ENCODE data around the gene TCF20.

The TCF20 gene

DNA sequence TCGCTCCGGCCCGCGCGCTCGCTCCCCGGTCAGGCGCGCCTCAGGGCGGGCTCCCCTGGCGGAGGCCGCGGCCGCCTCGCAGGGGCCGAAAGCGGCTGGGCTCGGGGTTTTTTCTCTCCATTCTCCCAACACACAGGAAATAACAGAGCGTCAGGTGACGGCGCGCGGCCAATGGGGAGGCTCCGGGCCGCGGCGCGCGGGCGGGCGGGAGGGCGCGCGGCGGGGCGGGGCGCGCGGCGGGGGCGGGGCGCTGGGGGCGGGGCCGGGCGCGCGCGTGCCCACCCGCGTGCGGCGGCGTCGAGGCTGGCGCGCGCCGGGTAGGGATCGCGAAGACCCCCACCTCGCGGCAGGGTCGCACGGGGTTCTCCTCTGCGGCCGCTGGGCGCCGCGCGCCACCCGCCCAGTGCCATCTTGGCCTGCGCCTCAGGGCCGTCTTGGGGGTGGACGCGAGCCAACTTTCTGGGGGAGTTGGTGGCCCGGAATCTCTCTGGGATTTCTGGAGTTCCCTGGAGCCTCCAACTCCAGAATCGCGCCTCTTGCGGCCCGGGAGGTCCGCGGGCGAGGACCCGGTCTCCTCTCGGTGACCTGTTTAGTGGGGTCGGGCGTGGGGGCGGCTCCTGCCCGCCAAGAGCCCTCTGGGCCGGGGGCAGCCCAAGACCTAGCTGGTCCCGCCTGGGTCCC, at the start of gene TCF20:
Gene TCF20 (minus strand): TSS at position 144 of the 681 bp plus-strand sequence. CDS start 55,348 bp downstream, outside the sequence.
- peak within 1 kb of the TSS; percentile 67 for H3K9ac ChIP-seq (ENCODE audit: low read length)
- H3K27ac ChIP-seq (ENCODE audit: low read depth, low read length): peak within 1 kb of the TSS; percentile 6
- H3K4me3 ChIP-seq (ENCODE audit: low read length): peak within 1 kb of the TSS; percentile 87
- peaks cover 2% of the 10 kb centered on the region for H3K27me3 ChIP-seq (ENCODE audit: control insufficient read depth, insufficient read depth, low read length)
- H3K36me3 ChIP-seq (ENCODE audit: control insufficient read depth, insufficient read depth, low read length): no peaks in the 10 kb centered on the region
- H3K4me1 ChIP-seq (ENCODE audit: control insufficient read depth, insufficient read depth, low read length): peaks cover 7% of the 10 kb centered on the region

DNA sequence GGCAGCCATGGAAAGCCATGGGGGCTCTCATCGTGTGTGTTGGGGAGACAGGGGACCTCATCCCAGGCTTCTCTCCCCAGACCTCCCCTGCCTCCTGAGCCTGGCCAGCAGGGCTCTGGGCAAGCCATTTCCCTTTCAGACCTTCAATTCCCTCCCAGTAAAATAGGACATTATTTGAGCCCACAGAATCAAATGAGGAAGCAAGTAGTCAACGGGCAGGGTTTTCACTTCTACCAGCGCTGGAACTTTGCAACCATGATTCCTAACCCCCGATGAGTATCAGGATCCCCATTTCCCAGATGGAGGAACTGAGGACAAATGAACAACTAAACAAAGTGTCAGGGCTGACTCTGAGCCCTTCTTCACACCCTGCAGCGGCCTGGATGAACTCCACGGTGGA, 48.9 kb upstream of the TCF20 start:
- Histone ChIP-seq H3K4me3 (ENCODE audit: low read length) (no peak overlapping the region), H3K27ac (ENCODE audit: low read depth, low read length) (no peak overlapping the region), H3K36me3 (ENCODE audit: control insufficient read depth, insufficient read depth, low read length) (no peaks in the 10 kb centered on the region), H3K9ac (ENCODE audit: low read length) (no peak overlapping the region), H3K4me1 (ENCODE audit: control insufficient read depth, insufficient read depth, low read length) (peaks cover 8% of the 10 kb centered on the region), H3K27me3 (ENCODE audit: control insufficient read depth, insufficient read depth, low read length) (no peaks in the 10 kb centered on the region)

DNA sequence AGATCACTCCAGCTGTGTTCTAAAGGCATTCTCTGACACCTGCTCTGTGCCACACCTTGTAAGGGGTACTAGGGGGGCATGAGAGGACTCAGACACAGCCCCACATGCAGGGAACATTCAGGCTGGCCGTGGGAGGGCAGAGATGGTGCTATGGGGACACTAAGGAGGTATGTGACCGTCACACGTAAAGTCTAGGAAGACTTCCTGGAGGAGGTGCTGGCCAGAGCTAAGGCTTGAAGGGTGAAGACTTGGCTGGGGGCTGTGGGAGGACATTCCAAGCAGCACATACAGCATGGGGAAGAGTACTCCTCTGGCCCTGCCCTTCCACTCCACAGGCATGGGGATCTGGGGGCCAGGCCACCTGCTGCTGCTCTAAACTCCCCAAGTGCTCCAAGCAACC, 48.5 kb upstream of the TCF20 start:
- Histone ChIP-seq H3K4me1 (ENCODE audit: control insufficient read depth, insufficient read depth, low read length) (peaks cover 8% of the 10 kb centered on the region), H3K4me3 (ENCODE audit: low read length) (no peak overlapping the region), H3K27ac (ENCODE audit: low read depth, low read length) (no peak overlapping the region), H3K27me3 (ENCODE audit: control insufficient read depth, insufficient read depth, low read length) (no peaks in the 10 kb centered on the region), H3K9ac (ENCODE audit: low read length) (no peak overlapping the region), H3K36me3 (ENCODE audit: control insufficient read depth, insufficient read depth, low read length) (no peaks in the 10 kb centered on the region)

DNA sequence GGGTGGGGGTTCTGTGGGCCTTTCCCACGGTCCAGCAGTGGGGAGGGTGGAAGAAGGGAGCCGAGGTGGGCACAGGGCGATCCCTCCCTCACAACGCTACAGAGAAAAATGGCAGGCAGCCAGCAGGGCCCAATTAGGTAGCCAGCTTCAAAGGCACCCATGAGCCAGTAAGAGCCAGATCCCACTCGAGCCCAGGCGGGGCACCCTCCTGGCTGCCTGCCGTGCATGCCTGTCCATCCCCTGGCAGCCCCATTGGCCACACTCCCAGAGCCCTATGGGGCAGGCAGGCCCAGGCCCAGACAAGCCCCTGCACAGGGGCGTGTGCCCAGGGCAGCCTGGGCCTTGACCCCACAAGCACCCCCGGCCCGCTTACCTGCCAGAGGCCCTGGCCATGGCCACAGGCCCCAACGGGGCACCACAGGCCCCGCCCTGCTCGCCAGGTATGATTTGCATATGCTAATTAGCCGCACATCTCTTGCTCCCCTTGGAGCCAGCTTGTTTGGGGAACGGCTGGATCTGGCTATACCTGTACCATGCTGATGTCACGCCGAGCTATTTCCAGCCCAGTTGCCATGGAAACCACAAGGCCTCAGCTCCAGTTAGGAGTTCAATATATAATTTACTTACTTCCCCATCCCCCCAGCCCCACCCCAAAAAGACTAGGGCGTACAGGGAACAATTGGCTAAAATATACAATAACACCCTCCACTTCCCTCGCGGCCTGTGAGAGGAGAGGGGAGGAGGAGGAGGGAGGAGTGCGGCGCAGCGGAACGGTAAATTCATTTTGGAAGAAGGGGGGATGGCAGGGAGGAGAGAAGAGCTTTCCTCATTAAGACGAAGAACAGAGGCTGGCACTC, 47.5 kb upstream of the TCF20 start:
- Histone ChIP-seq H3K27ac (ENCODE audit: low read depth, low read length) (peak overlapping the region; percentile 53), H3K9ac (ENCODE audit: low read length) (no peak overlapping the region), H3K4me1 (ENCODE audit: control insufficient read depth, insufficient read depth, low read length) (peaks cover 8% of the 10 kb centered on the region), H3K27me3 (ENCODE audit: control insufficient read depth, insufficient read depth, low read length) (no peaks in the 10 kb centered on the region), H3K4me3 (ENCODE audit: low read length) (peak overlapping the region; percentile 49), H3K36me3 (ENCODE audit: control insufficient read depth, insufficient read depth, low read length) (no peaks in the 10 kb centered on the region)

DNA sequence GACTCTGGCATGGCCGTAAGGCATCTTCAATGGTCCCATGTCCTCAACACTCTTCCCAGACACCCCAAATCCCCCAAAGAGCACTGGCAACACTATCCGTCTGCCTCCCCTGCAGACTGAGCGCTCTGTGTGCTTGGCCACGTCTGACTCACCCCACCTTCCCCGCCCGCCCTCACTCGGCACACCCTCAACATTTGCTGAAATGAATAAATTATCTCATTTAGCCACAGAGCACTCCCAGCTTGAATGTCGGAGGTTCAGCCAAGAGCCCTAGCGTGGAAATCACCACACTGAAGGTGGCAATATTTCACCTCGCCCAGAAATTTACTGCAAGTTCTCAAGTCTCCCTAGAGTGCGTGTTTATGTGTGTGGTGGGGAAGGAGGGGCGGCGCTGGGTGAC, 46.6 kb upstream of the TCF20 start:
- Histone ChIP-seq H3K27ac (ENCODE audit: low read depth, low read length) (peak overlapping the region; percentile 53), H3K27me3 (ENCODE audit: control insufficient read depth, insufficient read depth, low read length) (no peaks in the 10 kb centered on the region), H3K36me3 (ENCODE audit: control insufficient read depth, insufficient read depth, low read length) (no peaks in the 10 kb centered on the region), H3K4me1 (ENCODE audit: control insufficient read depth, insufficient read depth, low read length) (peaks cover 8% of the 10 kb centered on the region), H3K9ac (ENCODE audit: low read length) (peak overlapping the region; percentile 47), H3K4me3 (ENCODE audit: low read length) (peak overlapping the region; percentile 53)

DNA sequence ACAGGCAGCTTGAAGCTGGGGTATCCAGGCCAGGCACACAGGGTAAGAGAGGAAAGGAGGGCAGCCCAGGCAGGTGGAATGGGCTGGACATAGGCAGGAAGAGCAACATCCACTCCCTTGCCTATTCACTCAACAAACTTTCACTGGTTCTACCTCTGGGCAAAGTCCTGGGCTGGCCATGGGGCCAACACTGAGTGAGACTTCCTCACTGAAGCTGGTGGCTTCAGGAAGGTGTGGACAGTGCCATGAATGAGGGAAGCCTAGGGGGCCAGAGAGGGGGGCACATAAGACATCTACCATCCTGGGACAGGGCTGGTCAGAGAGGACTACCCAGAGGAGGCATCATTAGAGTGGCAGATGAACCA, 44.9 kb upstream of the TCF20 start:
- no peaks in the 10 kb centered on the region for H3K27me3 ChIP-seq (ENCODE audit: control insufficient read depth, insufficient read depth, low read length)
- H3K9ac ChIP-seq (ENCODE audit: low read length): no peak overlapping the region
- no peak overlapping the region for H3K4me3 ChIP-seq (ENCODE audit: low read length)
- H3K27ac ChIP-seq (ENCODE audit: low read depth, low read length): no peak overlapping the region
- no peaks in the 10 kb centered on the region for H3K36me3 ChIP-seq (ENCODE audit: control insufficient read depth, insufficient read depth, low read length)
- peaks cover 8% of the 10 kb centered on the region for H3K4me1 ChIP-seq (ENCODE audit: control insufficient read depth, insufficient read depth, low read length)

DNA sequence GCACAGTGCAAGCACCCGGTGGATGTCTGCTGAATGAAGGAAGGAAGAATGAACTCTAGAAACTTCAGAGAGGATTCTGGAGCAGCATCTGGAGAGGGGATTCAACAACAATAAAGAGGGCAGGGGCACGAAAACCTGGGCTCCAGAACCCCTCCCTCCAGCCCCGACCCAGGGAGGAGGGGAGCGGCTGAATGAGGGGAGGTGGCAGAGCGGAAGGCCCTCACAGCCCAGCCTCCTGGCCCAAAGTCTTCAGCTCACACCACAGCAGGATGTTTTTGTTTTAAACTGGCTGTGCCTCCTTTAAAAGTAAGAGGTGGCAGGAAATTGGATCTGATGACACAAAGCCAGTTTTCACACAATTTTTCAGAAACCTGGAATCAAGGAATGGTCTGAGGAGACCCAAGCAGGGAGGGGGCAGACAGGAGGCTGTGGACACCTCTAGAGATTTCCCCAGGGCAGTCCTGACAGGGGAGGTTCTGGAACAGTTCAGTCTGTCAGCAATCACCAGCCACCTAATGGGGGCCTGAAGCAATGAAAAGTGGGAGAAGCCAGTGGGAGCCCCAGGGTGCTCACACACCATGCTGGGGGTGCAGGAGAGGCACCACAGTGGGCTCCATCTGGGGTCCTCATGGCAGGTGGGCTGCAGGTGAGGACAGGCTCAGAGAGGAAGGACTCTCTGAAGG, 44.4 kb upstream of the TCF20 start:
- Histone ChIP-seq H3K4me1 (ENCODE audit: control insufficient read depth, insufficient read depth, low read length) (peaks cover 8% of the 10 kb centered on the region), H3K27me3 (ENCODE audit: control insufficient read depth, insufficient read depth, low read length) (no peaks in the 10 kb centered on the region), H3K9ac (ENCODE audit: low read length) (no peak overlapping the region), H3K4me3 (ENCODE audit: low read length) (no peak overlapping the region), H3K27ac (ENCODE audit: low read depth, low read length) (no peak overlapping the region), H3K36me3 (ENCODE audit: control insufficient read depth, insufficient read depth, low read length) (no peaks in the 10 kb centered on the region)

DNA sequence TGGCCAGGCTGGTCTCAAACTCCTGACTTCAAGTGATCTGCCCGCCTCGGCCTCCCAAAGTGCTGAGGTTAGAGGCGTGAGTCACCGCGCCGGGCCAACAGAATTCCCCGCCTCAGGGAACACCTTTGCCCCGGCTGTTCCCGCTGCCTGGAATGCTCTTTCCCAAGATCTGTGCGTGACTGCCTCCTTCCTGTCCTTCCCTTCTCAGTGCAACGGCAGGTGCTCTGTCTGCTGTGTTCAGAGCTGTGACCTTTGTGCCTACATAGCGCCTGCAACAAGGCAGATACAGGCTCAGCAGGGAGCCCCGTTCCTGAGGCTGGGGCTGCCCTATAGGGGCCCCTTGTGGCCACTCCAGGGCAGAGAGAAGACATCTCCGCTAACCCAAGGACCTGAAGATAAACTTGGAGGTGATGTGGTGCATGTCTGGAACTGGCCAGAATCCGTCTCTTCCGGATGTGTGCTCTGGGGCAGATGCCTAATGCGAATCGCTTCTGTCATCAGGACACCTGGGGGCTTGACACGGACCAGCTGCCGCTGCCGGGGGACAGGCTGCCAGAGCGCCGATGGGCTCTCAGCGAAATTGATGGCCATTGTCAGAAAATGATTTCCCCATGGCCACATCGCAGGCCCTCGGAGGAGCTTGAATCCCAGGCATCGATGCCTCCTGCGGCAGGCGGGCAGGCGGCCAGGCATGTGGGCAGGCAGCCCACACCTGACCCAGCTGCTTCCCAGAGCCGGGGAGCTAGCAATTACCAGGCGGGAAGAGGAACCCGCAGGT, 43.5 kb upstream of the TCF20 start:
- H3K4me1 ChIP-seq (ENCODE audit: control insufficient read depth, insufficient read depth, low read length): peaks cover 8% of the 10 kb centered on the region
- no peaks in the 10 kb centered on the region for H3K27me3 ChIP-seq (ENCODE audit: control insufficient read depth, insufficient read depth, low read length)
- H3K9ac ChIP-seq (ENCODE audit: low read length): no peak overlapping the region
- no peak overlapping the region for H3K27ac ChIP-seq (ENCODE audit: low read depth, low read length)
- H3K4me3 ChIP-seq (ENCODE audit: low read length): no peak overlapping the region
- no peaks in the 10 kb centered on the region for H3K36me3 ChIP-seq (ENCODE audit: control insufficient read depth, insufficient read depth, low read length)

DNA sequence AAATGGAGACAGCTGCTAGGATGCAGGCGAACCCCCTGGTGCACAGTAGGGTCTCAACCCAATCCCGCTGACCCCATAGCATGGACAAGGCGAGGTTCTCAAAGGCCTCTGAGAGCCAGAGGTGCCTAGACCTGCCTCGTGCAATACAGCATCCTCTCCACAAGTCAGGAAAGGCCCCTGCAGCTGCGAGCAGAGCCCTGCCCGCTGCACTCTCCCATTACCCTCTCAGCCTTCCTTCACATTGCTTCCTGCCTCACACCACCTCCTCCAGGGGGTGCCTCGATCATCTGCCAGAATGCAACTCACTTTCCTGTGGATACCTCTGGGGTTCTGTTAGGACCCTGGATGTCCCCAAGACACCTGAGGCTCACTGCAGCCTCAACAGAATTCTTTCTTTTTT, 42.8 kb upstream of the TCF20 start:
- H3K27ac ChIP-seq (ENCODE audit: low read depth, low read length): no peak overlapping the region
- no peak overlapping the region for H3K9ac ChIP-seq (ENCODE audit: low read length)
- H3K27me3 ChIP-seq (ENCODE audit: control insufficient read depth, insufficient read depth, low read length): no peaks in the 10 kb centered on the region
- no peak overlapping the region for H3K4me3 ChIP-seq (ENCODE audit: low read length)
- peaks cover 8% of the 10 kb centered on the region for H3K4me1 ChIP-seq (ENCODE audit: control insufficient read depth, insufficient read depth, low read length)
- H3K36me3 ChIP-seq (ENCODE audit: control insufficient read depth, insufficient read depth, low read length): no peaks in the 10 kb centered on the region

DNA sequence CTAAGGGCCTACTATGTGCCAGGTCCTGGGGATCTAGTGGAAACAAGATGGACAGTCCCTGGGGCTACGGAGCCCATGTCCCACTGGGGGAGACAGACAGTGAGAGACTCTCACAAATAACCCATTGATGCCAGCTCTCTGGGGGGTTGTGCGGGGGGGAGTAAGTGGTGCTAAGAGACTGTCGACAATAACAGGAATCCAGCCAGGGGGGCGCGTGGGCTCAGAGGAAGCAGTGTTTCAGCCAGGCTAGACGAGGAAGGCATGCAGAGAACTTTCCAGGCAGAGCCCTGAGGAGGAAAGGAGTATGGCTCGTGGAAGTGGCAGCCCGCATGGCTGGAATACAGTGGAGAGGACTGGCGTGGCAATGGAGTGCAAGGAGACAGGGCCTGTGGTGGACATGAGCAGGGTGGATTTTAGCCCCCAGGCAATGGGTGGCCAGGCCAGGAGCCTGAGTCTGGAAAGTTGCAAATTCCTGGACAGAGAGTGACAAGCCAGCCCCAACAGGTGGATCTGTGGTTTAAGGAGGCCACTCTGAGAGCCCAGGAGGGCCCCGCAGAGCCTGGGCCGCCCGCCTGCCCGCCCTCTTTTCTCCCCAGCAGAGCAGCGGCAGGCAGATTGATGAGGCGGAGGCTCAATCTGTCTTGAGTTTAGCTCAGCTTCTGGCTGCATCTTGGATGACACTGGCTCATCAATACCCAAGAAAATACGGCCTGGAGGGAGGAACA, 40.0 kb upstream of the TCF20 start:
- no peak overlapping the region for H3K9ac ChIP-seq (ENCODE audit: low read length)

DNA sequence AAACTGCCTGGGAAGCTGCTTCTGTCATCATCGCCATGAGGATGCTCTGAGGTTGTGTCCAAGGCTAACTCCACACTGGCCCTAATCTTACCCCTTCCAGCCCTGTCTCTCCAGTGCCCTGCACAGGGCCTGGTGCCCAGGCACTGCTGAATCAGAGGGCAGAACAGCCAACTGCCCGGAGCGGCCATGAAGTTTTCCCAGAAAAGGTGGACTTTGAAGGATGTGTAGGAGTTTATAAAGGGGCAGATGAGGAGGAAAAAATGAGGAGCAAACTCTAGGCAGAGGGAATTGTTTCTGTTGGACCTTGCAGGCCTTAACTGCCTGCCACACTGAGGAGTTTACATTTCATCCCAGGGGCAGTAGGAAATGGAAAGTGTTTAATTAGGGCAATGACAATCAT, 39.4 kb upstream of the TCF20 start:
- Histone ChIP-seq H3K27me3 (ENCODE audit: control insufficient read depth, insufficient read depth, low read length) (no peaks in the 10 kb centered on the region), H3K36me3 (ENCODE audit: control insufficient read depth, insufficient read depth, low read length) (no peaks in the 10 kb centered on the region), H3K4me1 (ENCODE audit: control insufficient read depth, insufficient read depth, low read length) (no peaks in the 10 kb centered on the region), H3K27ac (ENCODE audit: low read depth, low read length) (no peak overlapping the region), H3K4me3 (ENCODE audit: low read length) (no peak overlapping the region), H3K9ac (ENCODE audit: low read length) (no peak overlapping the region)

More for the DNA sequence above, 40.0 kb upstream of the TCF20 start:
- Histone ChIP-seq H3K4me3 (ENCODE audit: low read length) (no peak overlapping the region), H3K36me3 (ENCODE audit: control insufficient read depth, insufficient read depth, low read length) (no peaks in the 10 kb centered on the region), H3K27ac (ENCODE audit: low read depth, low read length) (no peak overlapping the region), H3K27me3 (ENCODE audit: control insufficient read depth, insufficient read depth, low read length) (no peaks in the 10 kb centered on the region), H3K4me1 (ENCODE audit: control insufficient read depth, insufficient read depth, low read length) (no peaks in the 10 kb centered on the region)

Data from rectal smooth muscle tissue (tissue), 1 donor.